Measurements from ENCODE around the gene ARHGAP15. TPM values are rescaled to one million over a fixed set of nuclear protein-coding genes. Genes with fewer than 3 reads are reported as not detected.

Gene ARHGAP15
- total and polyA plus RNA-seq, 3 experiments from 2014 or later = 41.3 to 328 (median 41.4) TPM

DNA sequence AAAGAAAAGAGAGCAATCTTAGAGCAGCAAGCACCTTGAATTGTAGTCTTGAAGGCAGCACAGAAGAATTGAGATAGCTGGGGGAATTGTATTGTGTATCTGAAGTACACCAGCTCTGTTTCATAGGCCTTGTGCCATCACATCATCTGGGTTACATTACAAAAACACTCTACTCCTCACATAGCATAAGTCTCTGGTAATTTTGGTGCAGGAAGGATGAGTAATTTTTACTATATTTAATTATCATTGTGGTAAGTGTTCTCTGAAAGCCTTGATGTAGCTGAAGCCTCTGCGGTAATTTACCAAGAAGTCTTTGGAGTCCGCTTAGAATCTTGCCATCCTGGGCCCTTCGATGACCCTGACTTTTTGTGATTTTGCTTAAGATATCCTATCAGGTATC, 291.1 kb downstream of the ARHGAP15 start:
- Mint-ChIP-seq H3K27ac (peak overlapping the region in 2 of 8 donors; percentile 3 to 5), H3K36me3 (peaks cover 4 to 16% (median 9%) of the 10 kb centered on the region in 3 donors), H3K27me3 (no peaks in the 10 kb centered on the region), H3K9me3 (no peaks in the 10 kb centered on the region), H3K4me1 (peaks cover 63 to 88% (median 88%) of the 10 kb centered on the region in 3 donors), H3K4me3 (no peak overlapping the region)
- Histone ChIP-seq H3K36me3 (ENCODE audit: insufficient read depth, low read length) (no peaks in the 10 kb centered on the region), H3K27ac (ENCODE audit: low read depth, low read length) (no peak overlapping the region), H3K27me3 (ENCODE audit: insufficient read depth, low read length, poor library complexity, severe bottlenecking) (no peaks in the 10 kb centered on the region), H3K4me1 (ENCODE audit: insufficient read depth, low read length) (peaks cover 16% of the 10 kb centered on the region), H3K9me3 (ENCODE audit: low read length) (no peaks in the 10 kb centered on the region), H3K4me3 (ENCODE audit: low read length) (no peak overlapping the region)
- DNase-seq = no peak
- ChIA-PET POLR2A (no interaction called here), CTCF (no interaction called here)

GRCh38 chr2:143422681-143423080, 293.5 kb downstream of the ARHGAP15 start:
- Mint-ChIP-seq H3K27me3 (no peaks in the 10 kb centered on the region), H3K27ac (peak overlapping the region in 4 of 8 donors; percentile 4 to 54 (median 25)), H3K4me1 (peaks cover 69 to 91% (median 88%) of the 10 kb centered on the region in 3 donors), H3K9me3 (no peaks in the 10 kb centered on the region), H3K36me3 (peaks cover 0 to 16% (median 4%) of the 10 kb centered on the region in 3 donors), H3K4me3 (no peak overlapping the region)
- ChIA-PET CTCF (no interaction called here), POLR2A (interaction anchor here (0.6 kb wide), 1 partner anchor 105 kb away, joined by 3 read pairs; no protein-coding TSS in a partner anchor)
- no peak overlapping the region for H3K27ac ChIP-seq (ENCODE audit: low read depth, low read length)
- no peaks in the 10 kb centered on the region for H3K27me3 ChIP-seq (ENCODE audit: insufficient read depth, low read length, poor library complexity, severe bottlenecking)
- DNase-seq = peak in 1 of 5 donors; percentile 6
- H3K4me1 ChIP-seq (ENCODE audit: insufficient read depth, low read length) = peaks cover 10% of the 10 kb centered on the region
- no peak overlapping the region for H3K4me3 ChIP-seq (ENCODE audit: low read length)
- H3K9me3 ChIP-seq (ENCODE audit: low read length) = no peaks in the 10 kb centered on the region
- H3K36me3 ChIP-seq (ENCODE audit: insufficient read depth, low read length) = no peaks in the 10 kb centered on the region

DNA sequence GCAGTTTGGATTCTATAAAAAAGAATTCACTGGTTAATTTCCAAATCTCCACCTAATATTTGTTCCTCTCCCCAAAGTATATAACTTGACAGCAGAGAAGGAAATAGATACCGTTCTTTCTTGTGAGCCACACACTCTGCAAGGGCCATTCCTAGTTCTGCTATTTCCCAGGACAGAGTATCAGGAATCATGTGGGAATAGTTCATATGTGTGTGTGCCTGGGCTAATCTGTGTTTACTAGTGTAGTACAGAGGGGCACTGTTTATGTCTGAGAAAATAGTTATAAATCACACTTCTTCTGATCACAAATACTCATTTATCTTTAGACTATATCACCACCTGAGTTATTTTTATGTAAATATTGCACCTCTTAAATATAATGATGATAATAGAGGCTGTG, 296.7 kb downstream of the ARHGAP15 start:
- Mint-ChIP-seq H3K4me1 (peaks cover 85 to 96% (median 95%) of the 10 kb centered on the region in 3 donors), H3K36me3 (peaks cover 0 to 16% (median 4%) of the 10 kb centered on the region in 3 donors), H3K27ac (peak overlapping the region in 2 of 8 donors; percentile 36 to 47), H3K4me3 (no peak overlapping the region), H3K9me3 (no peaks in the 10 kb centered on the region), H3K27me3 (no peaks in the 10 kb centered on the region)
- peaks cover 10% of the 10 kb centered on the region for H3K4me1 ChIP-seq (ENCODE audit: insufficient read depth, low read length)
- no peaks in the 10 kb centered on the region for H3K9me3 ChIP-seq (ENCODE audit: low read length)
- no peak for DNase-seq
- POLR2A ChIA-PET = no interaction called here
- no peak overlapping the region for H3K27ac ChIP-seq (ENCODE audit: low read depth, low read length)
- CTCF ChIA-PET = no interaction called here
- no peaks in the 10 kb centered on the region for H3K36me3 ChIP-seq (ENCODE audit: insufficient read depth, low read length)
- no peaks in the 10 kb centered on the region for H3K27me3 ChIP-seq (ENCODE audit: insufficient read depth, low read length, poor library complexity, severe bottlenecking)
- H3K4me3 ChIP-seq (ENCODE audit: low read length) = no peak overlapping the region

- no peaks in the 10 kb centered on the region for H3K36me3 ChIP-seq (ENCODE audit: insufficient read depth, low read length)
- no peak for DNase-seq
- H3K4me3 ChIP-seq (ENCODE audit: low read length) = no peak overlapping the region
- peak overlapping the region in 3 of 8 donors; percentile 3 to 37 (median 24) for H3K27ac Mint-ChIP-seq
- H3K4me3 Mint-ChIP-seq = no peak overlapping the region
- no peak overlapping the region for H3K27ac ChIP-seq (ENCODE audit: low read depth, low read length)
- H3K4me1 ChIP-seq (ENCODE audit: insufficient read depth, low read length) = peaks cover 10% of the 10 kb centered on the region
- no peaks in the 10 kb centered on the region for H3K9me3 Mint-ChIP-seq
- ChIA-PET CTCF (no interaction called here), POLR2A (no interaction called here)
- peaks cover 0 to 16% (median 4%) of the 10 kb centered on the region in 3 donors for H3K36me3 Mint-ChIP-seq
- no peaks in the 10 kb centered on the region for H3K27me3 Mint-ChIP-seq
- H3K27me3 ChIP-seq (ENCODE audit: insufficient read depth, low read length, poor library complexity, severe bottlenecking) = no peaks in the 10 kb centered on the region
- peaks cover 85 to 96% (median 95%) of the 10 kb centered on the region in 3 donors for H3K4me1 Mint-ChIP-seq
- H3K9me3 ChIP-seq (ENCODE audit: low read length) = no peaks in the 10 kb centered on the region
Observed at GRCh38 chr2:143426296-143426695, 297.1 kb downstream of the ARHGAP15 start.

DNA sequence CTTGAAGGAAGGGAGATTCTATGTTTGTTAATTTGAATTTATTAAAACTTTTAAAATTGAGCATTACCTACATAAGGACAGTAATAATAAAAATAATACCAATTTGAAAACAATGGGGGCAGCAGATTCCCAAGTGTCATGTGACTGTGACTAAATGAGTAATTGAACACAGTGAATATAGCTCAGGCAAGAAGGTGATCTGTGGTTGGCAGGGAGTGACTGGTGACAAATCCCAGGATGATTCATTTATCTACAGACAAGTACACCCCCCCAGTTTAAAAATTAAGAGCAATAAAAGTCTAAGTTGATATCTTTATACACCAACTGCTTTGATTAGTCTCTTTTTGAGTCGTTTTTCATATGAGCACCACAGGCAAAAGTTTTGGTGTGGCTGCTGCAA, 299.5 kb downstream of the ARHGAP15 start:
- H3K27me3 Mint-ChIP-seq = no peaks in the 10 kb centered on the region
- peaks cover 82 to 93% (median 91%) of the 10 kb centered on the region in 3 donors for H3K4me1 Mint-ChIP-seq
- H3K27ac ChIP-seq (ENCODE audit: low read depth, low read length) = no peak overlapping the region
- H3K36me3 Mint-ChIP-seq = peaks cover 0 to 10% (median 2%) of the 10 kb centered on the region in 3 donors
- no peaks in the 10 kb centered on the region for H3K9me3 Mint-ChIP-seq
- H3K9me3 ChIP-seq (ENCODE audit: low read length) = no peaks in the 10 kb centered on the region
- ChIA-PET POLR2A (no interaction called here), CTCF (no interaction called here)
- H3K27ac Mint-ChIP-seq = peak overlapping the region in 2 of 8 donors; percentile 13 to 43
- H3K4me1 ChIP-seq (ENCODE audit: insufficient read depth, low read length) = peaks cover 3% of the 10 kb centered on the region
- H3K27me3 ChIP-seq (ENCODE audit: insufficient read depth, low read length, poor library complexity, severe bottlenecking) = no peaks in the 10 kb centered on the region
- no peak for DNase-seq
- no peak overlapping the region for H3K4me3 ChIP-seq (ENCODE audit: low read length)
- H3K4me3 Mint-ChIP-seq = no peak overlapping the region
- no peaks in the 10 kb centered on the region for H3K36me3 ChIP-seq (ENCODE audit: insufficient read depth, low read length)

DNA sequence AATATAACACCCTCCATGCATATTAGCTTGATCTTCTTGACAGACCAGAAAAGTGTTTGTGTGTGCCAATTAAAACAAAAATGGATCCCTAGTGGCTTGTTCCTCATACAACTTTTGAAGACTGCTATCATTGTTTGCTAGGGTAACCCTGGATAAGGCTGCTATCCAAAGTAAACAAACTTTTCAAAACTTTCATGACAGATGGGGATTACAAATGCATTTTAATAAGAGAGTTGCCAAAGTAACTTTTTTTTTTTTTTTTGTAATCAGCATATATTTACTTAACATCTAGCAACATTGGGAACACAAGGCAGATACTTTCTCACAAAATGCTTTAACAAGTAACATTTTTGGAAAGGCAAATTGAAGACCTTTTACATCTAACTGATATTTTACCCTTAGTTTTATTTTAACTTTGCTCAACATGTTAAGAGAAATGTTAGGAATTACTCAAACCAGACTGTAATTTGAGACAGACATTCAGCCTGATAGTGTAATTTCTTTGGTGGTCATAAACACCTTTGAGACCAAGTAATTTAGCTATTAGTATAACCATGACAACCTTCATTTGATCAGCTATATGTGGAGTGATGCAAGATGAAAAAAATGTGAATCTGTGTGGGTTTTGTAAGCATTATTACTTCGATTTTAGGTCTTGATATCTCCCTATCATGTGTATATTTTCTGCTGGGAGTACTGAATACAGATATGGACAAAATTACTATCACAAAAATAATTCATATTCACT, 300.9 kb downstream of the ARHGAP15 start:
- Histone ChIP-seq H3K9me3 (ENCODE audit: low read length) (no peaks in the 10 kb centered on the region), H3K4me3 (ENCODE audit: low read length) (no peak overlapping the region), H3K4me1 (ENCODE audit: insufficient read depth, low read length) (peaks cover 3% of the 10 kb centered on the region), H3K27ac (ENCODE audit: low read depth, low read length) (no peak overlapping the region), H3K36me3 (ENCODE audit: insufficient read depth, low read length) (no peaks in the 10 kb centered on the region), H3K27me3 (ENCODE audit: insufficient read depth, low read length, poor library complexity, severe bottlenecking) (no peaks in the 10 kb centered on the region)
- no peak for DNase-seq
- peaks cover 83 to 92% (median 88%) of the 10 kb centered on the region in 3 donors for H3K4me1 Mint-ChIP-seq
- H3K27me3 Mint-ChIP-seq = no peaks in the 10 kb centered on the region
- peak overlapping the region in 3 of 8 donors; percentile 22 to 30 (median 28) for H3K27ac Mint-ChIP-seq
- H3K36me3 Mint-ChIP-seq = peaks cover 0 to 14% (median 2%) of the 10 kb centered on the region in 3 donors
- ChIA-PET POLR2A (no interaction called here), CTCF (no interaction called here)
- H3K9me3 Mint-ChIP-seq = no peaks in the 10 kb centered on the region
- H3K4me3 Mint-ChIP-seq = no peak overlapping the region

GRCh38 chr2:143431316-143431715, 302.1 kb downstream of the ARHGAP15 start:
- DNase-seq = no peak
- Mint-ChIP-seq H3K27ac (peak overlapping the region in 3 of 8 donors; percentile 8 to 40 (median 29)), H3K9me3 (no peaks in the 10 kb centered on the region), H3K27me3 (no peaks in the 10 kb centered on the region), H3K36me3 (peaks cover 0 to 17% (median 2%) of the 10 kb centered on the region in 3 donors), H3K4me3 (peak overlapping the region in 1 of 7 donors; percentile 2), H3K4me1 (peaks cover 76 to 88% (median 80%) of the 10 kb centered on the region in 3 donors)
- peaks cover 3% of the 10 kb centered on the region for H3K4me1 ChIP-seq (ENCODE audit: insufficient read depth, low read length)
- CTCF ChIA-PET = no interaction called here
- POLR2A ChIA-PET = no interaction called here
- H3K4me3 ChIP-seq (ENCODE audit: low read length) = no peak overlapping the region
- no peaks in the 10 kb centered on the region for H3K9me3 ChIP-seq (ENCODE audit: low read length)
- H3K36me3 ChIP-seq (ENCODE audit: insufficient read depth, low read length) = no peaks in the 10 kb centered on the region
- no peaks in the 10 kb centered on the region for H3K27me3 ChIP-seq (ENCODE audit: insufficient read depth, low read length, poor library complexity, severe bottlenecking)
- no peak overlapping the region for H3K27ac ChIP-seq (ENCODE audit: low read depth, low read length)

GRCh38 chr2:143433251-143433650, 304.0 kb downstream of the ARHGAP15 start:
- H3K27ac Mint-ChIP-seq = peak overlapping the region in 1 of 8 donors; percentile 2
- POLR2A ChIA-PET = no interaction called here
- H3K36me3 ChIP-seq (ENCODE audit: insufficient read depth, low read length) = peaks cover 11% of the 10 kb centered on the region

More at GRCh38 chr2:143433251-143433650, 304.0 kb downstream of the ARHGAP15 start:
- Mint-ChIP-seq H3K4me3 (no peak overlapping the region), H3K4me1 (peaks cover 56 to 68% (median 61%) of the 10 kb centered on the region in 3 donors), H3K36me3 (peaks cover 0 to 28% (median 2%) of the 10 kb centered on the region in 3 donors), H3K9me3 (no peaks in the 10 kb centered on the region), H3K27me3 (no peaks in the 10 kb centered on the region)
- CTCF ChIA-PET = no interaction called here
- H3K4me3 ChIP-seq (ENCODE audit: low read length) = no peak overlapping the region
- no peak overlapping the region for H3K27ac ChIP-seq (ENCODE audit: low read depth, low read length)
- no peaks in the 10 kb centered on the region for H3K9me3 ChIP-seq (ENCODE audit: low read length)
- no peak for DNase-seq
- no peaks in the 10 kb centered on the region for H3K27me3 ChIP-seq (ENCODE audit: insufficient read depth, low read length, poor library complexity, severe bottlenecking)
- no peaks in the 10 kb centered on the region for H3K4me1 ChIP-seq (ENCODE audit: insufficient read depth, low read length)

Data from CD8-positive, alpha-beta memory T cell (primary cell).